HepG2 (cell line): Measurements from ENCODE around the gene EYA4. TPM values are rescaled to one million over a fixed set of nuclear protein-coding genes. Genes with fewer than 3 reads are reported as not detected.

ENCODE experiments used
- ATAC-seq: fragments of 200-7000 bp; cut with Tn5 transposase; 3 replicates; pipeline ENCODE4 v1.9.1; 2020; ENCODE audit warnings: mild to moderate bottlenecking, moderate library complexity
- BruUV-seq: library from RNA; stranded (reverse); fragments of 400-500 nt; replicated peaks from 2 replicates; lab custom pipeline; 2021; lab: Mats Ljungman, UMichigan
- CTCF ChIA-PET: fragments of 300-600 bp; formaldehyde crosslinking; extraction: SDS; loops from one replicate; lab custom pipeline; 2021; ENCODE audit warnings: low total read pairs, inconsistent platforms, low intra/inter-chr PET ratio; lab: Yijun Ruan, JAX
- POLR2A ChIA-PET: fragments of 350-600 bp; sonication (Branson Sonifier 250); formaldehyde crosslinking; loops from one replicate; lab custom pipeline; 2020; ENCODE audit warnings: antibody characterized with exemption, inconsistent platforms; lab: Yijun Ruan, JAX
- DNase-seq: peaks from one replicate; pipeline ENCODE4 v3.0.0-alpha.2; 2015; ENCODE audit warnings: low spot score
- FAIRE-seq: peaks from 3 replicates; lab custom pipeline; 2011; peaks lifted over from hg19 to GRCh38; lab: Jason Lieb, UNC
- H2AFZ ChIP-seq: one replicate; pipeline ENCODE4 v1.6.1; 2011; ENCODE audit warnings: low read length, inconsistent platforms
- H3K27ac ChIP-seq: fragments of 300-600 bp; 3 replicates; pipeline ENCODE4 v1.8.0; 2011; ENCODE audit warnings: mixed run types, mild to moderate bottlenecking, mixed read lengths, low read length, inconsistent platforms; ENCODE audit not compliant: insufficient read depth; ENCODE audit errors: extremely low read length
- H3K27me3 ChIP-seq, 2 experiments: fragments of 200-600 bp in 1 of 2; 2 replicates in 1 of 2; 3 replicates in 1 of 2; pipeline versions ENCODE4 v1.6.0 to v1.8.0; 2011; ENCODE audit warnings: low read length in 2 of 2, mild to moderate bottlenecking in 2 of 2, moderate library complexity in 2 of 2, inconsistent platforms in 1 of 2; ENCODE audit not compliant: insufficient read depth in 2 of 2, control insufficient read depth in 1 of 2
- H3K36me3 ChIP-seq, 2 experiments: fragments of 200-600 bp in 1 of 2; replicated peaks in 1 of 2; 2 replicates in 1 of 2; 3 replicates in 1 of 2; pipeline versions ENCODE4 v1.5.1 to v1.8.0; 2011; ENCODE audit warnings: low read length in 2 of 2, inconsistent platforms in 1 of 2; ENCODE audit not compliant: insufficient read depth in 2 of 2, control insufficient read depth in 1 of 2
- H3K4me1 ChIP-seq: 2 replicates; pipeline ENCODE4 v1.5.1; 2012; ENCODE audit warnings: low read length, inconsistent platforms; ENCODE audit not compliant: insufficient read depth
- H3K4me2 ChIP-seq: 2 replicates; pipeline ENCODE4 v1.6.0; 2011; ENCODE audit warnings: low read depth, low read length, inconsistent platforms
- H3K4me3 ChIP-seq, 3 experiments: fragments of 200-600 bp in 1 of 3; sonication (generic), shearing (Covaris generic) in 1 of 3; replicated peaks in 1 of 3; 2 replicates each; pipeline ENCODE4 v1.5.1; 2011 to 2016; ENCODE audit warnings: low read length in 3 of 3, inconsistent platforms in 2 of 3, low read depth in 2 of 3, mild to moderate bottlenecking in 2 of 3, control low read depth in 1 of 3, mixed read lengths in 1 of 3; ENCODE audit not compliant: insufficient read depth in 1 of 3
- H3K79me2 ChIP-seq: one replicate; pipeline ENCODE4 v1.6.1; 2011; ENCODE audit warnings: low read length, inconsistent platforms; ENCODE audit not compliant: insufficient read depth
- H3K9ac ChIP-seq: 2 replicates; pipeline ENCODE4 v1.6.0; 2011; ENCODE audit warnings: mild to moderate bottlenecking, low read depth, low read length, inconsistent platforms; ENCODE audit not compliant: insufficient read depth
- H3K9me3 ChIP-seq: 2 replicates; pipeline ENCODE4 v1.5.1; 2012; ENCODE audit warnings: mild to moderate bottlenecking, low read length
- H4K20me1 ChIP-seq: 2 replicates; pipeline ENCODE4 v1.6.0; 2011; ENCODE audit warnings: inconsistent platforms, mild to moderate bottlenecking, low read length, moderate library complexity; ENCODE audit not compliant: insufficient read depth
- RBFOX2 ChIP-seq: fragments of 200-400 bp; formaldehyde crosslinking; IDR thresholded peaks from 2 replicates; pipeline ENCODE4 v1.6.1; 2017; ENCODE audit warnings: low read depth, mild to moderate bottlenecking, low read length
- SNAI1 ChIP-seq: sonication (generic); formaldehyde crosslinking; IDR thresholded peaks from 2 replicates; pipeline ENCODE4 v1.5.0; 2020; ENCODE audit warnings: mild to moderate bottlenecking, missing genetic modification reagents, borderline replicate concordance
- THAP11 ChIP-seq: IDR thresholded peaks from 2 replicates; pipeline ENCODE4 v1.6.1; 2016; ENCODE audit warnings: missing biosample characterization, missing genetic modification reagents
- TMF1 ChIP-seq: sonication (generic); formaldehyde crosslinking; IDR thresholded peaks from 2 replicates; pipeline ENCODE4 v1.8.1; 2022; ENCODE audit warnings: low read depth, missing genetic modification reagents
- ZNF143 ChIP-seq: sonication (generic); formaldehyde crosslinking; IDR thresholded peaks from 2 replicates; pipeline ENCODE4 v1.4.0; 2020; ENCODE audit warnings: missing genetic modification reagents
- ZNF501 ChIP-seq: sonication (generic); formaldehyde crosslinking; IDR thresholded peaks from 2 replicates; pipeline ENCODE4 v1.5.1; 2020; ENCODE audit warnings: mild to moderate bottlenecking, moderate library complexity, missing genetic modification reagents
- ZNF562 ChIP-seq: sonication (generic); formaldehyde crosslinking; IDR thresholded peaks from 2 replicates; pipeline ENCODE4 v1.8.0; 2022; ENCODE audit warnings: missing genetic modification reagents, borderline replicate concordance
- ZNF83 ChIP-seq: sonication (generic); formaldehyde crosslinking; IDR thresholded peaks from 2 replicates; pipeline ENCODE4 v1.4.0; 2020; ENCODE audit warnings: missing genetic modification reagents, mild to moderate bottlenecking, borderline replicate concordance
- in situ Hi-C: cut with HindIII; loops from 2 replicates; pipeline ENCODE4 v1.10.0; 2017; ENCODE audit warnings: low pct_unique_long_range_greater_than_20kb; ENCODE audit not compliant: extremely low pct_ligation_motif_present
- intact Hi-C: fragments of 100-400 bp; cut with micrococcal nuclease; formaldehyde crosslinking; loops from one replicate; pipeline ENCODE4 v1.10.0; 2022; ENCODE audit not compliant: unreplicated experiment
- polyA plus RNA-seq, 8 experiments: library from polyadenylated mRNA; depleted of rRNA in 3 of 8; stranded (reverse) in 7 of 8; unstranded in 1 of 8; fragments of >200 nt; fragmentation: Illumina TruSeq in 4 of 8; extraction: Trizol in 4 of 8; gene quantifications; 2 replicates each; pipeline versions ENCODE4 v1.2.1 to v1.2.3, GENCODE V29; 2011 to 2016; ENCODE audit warnings: low read depth in 4 of 8, missing spikeins in 1 of 8, mixed read lengths in 1 of 8; ENCODE audit not compliant: insufficient read depth in 1 of 8
- total RNA-seq, 5 experiments: library from RNA; depleted of rRNA; stranded (reverse); fragments of >200 nt; fragmentation: Illumina TruSeq; extraction: Trizol; gene quantifications; 2 replicates each; pipeline ENCODE4 v1.2.3, GENCODE V29; 2016; ENCODE audit warnings: low read depth in 1 of 5
- TF ChIP-seq, protein P1 (sequence below): sonication (generic); formaldehyde crosslinking; IDR thresholded peaks from 2 replicates; pipeline ENCODE4 v1.5.1; 2020; ENCODE audit warnings: mild to moderate bottlenecking, missing genetic modification reagents, moderate library complexity
- TF ChIP-seq, protein P2 (sequence below): IDR thresholded peaks from 2 replicates; pipeline ENCODE4 v1.6.1; 2018; ENCODE audit warnings: missing genetic modification reagents, mild to moderate bottlenecking, missing compliant biosample characterization
- TF ChIP-seq, protein P3 (sequence below): IDR thresholded peaks from 2 replicates; pipeline ENCODE4 v1.6.1; 2016; ENCODE audit warnings: missing compliant biosample characterization, missing genetic modification reagents, borderline replicate concordance
- TF ChIP-seq, protein P4 (sequence below): sonication (generic); formaldehyde crosslinking; conservative IDR thresholded peaks from 2 replicates; pipeline ENCODE4 v1.8.0; 2022; ENCODE audit warnings: mild to moderate bottlenecking, moderate library complexity, missing genetic modification reagents
- TF ChIP-seq, protein P5 (sequence below): sonication (generic); formaldehyde crosslinking; IDR thresholded peaks from 2 replicates; pipeline ENCODE4 v1.5.0; 2020; ENCODE audit warnings: missing genetic modification reagents
- TF ChIP-seq, protein P6 (sequence below): sonication (generic); formaldehyde crosslinking; IDR thresholded peaks from 2 replicates; pipeline ENCODE4 v1.4.0; 2020; ENCODE audit warnings: mild to moderate bottlenecking, missing genetic modification reagents

Gene EYA4
- total and polyA plus RNA-seq, 2 of the 13 experiments (the other 11 are each of a cell fraction or from before 2014, with no cell fraction given): not detected

DNA sequence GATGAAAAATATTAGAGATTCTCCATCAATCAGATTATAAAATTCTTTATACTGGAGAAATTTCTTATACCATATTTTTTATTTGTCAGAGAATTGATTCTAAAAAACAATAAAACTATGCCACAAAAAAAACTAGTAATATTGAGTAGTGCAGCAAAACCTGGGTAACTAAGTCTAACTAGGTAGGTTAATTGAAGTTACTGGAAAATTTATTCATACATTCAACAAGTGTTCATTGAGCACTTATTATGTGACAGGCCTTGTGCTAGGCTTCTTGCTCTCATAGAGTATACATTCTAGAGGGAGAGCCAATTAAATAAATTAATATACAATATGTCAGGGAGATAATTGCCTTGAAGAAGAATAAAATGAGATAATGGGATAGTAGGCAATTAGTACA, 189.4 kb downstream of the EYA4 start (continued):
- TF ChIP-seq, protein P1, sequence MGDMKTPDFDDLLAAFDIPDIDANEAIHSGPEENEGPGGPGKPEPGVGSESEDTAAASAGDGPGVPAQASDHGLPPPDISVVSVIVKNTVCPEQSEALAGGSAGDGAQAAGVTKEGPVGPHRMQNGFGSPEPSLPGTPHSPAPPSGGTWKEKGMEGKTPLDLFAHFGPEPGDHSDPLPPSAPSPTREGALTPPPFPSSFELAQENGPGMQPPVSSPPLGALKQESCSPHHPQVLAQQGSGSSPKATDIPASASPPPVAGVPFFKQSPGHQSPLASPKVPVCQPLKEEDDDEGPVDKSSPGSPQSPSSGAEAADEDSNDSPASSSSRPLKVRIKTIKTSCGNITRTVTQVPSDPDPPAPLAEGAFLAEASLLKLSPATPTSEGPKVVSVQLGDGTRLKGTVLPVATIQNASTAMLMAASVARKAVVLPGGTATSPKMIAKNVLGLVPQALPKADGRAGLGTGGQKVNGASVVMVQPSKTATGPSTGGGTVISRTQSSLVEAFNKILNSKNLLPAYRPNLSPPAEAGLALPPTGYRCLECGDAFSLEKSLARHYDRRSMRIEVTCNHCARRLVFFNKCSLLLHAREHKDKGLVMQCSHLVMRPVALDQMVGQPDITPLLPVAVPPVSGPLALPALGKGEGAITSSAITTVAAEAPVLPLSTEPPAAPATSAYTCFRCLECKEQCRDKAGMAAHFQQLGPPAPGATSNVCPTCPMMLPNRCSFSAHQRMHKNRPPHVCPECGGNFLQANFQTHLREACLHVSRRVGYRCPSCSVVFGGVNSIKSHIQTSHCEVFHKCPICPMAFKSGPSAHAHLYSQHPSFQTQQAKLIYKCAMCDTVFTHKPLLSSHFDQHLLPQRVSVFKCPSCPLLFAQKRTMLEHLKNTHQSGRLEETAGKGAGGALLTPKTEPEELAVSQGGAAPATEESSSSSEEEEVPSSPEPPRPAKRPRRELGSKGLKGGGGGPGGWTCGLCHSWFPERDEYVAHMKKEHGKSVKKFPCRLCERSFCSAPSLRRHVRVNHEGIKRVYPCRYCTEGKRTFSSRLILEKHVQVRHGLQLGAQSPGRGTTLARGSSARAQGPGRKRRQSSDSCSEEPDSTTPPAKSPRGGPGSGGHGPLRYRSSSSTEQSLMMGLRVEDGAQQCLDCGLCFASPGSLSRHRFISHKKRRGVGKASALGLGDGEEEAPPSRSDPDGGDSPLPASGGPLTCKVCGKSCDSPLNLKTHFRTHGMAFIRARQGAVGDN: no peak
- TF ChIP-seq ZNF501 (CRISPR knock-in tag): no peak

DNA sequence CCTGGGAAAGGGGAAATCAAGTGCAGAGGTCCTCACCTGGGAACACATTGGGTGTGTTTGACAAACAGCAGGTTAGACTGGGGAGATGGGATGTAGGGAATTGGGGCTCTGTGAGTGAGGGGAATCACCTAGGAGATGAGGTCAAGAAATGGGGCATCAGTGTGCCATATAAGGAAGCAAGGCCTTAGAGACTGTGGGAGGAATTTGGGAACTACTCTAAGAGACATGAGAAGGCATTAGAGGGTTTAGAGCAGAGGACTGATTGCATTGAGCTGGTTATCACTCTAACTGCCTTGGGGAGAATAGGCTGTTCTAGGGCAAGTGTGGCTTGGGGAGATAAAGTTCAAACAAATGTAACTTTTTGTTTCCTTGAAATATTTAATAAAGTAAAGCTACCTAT, 189.9 kb downstream of the EYA4 start:
- POLR2A ChIA-PET: no interaction called here
- no peak overlapping the region for H2AFZ ChIP-seq
- CTCF ChIA-PET: no interaction called here
- ATAC-seq (no peak), DNase-seq (no peak), FAIRE-seq (no peak)
- in situ Hi-C loops (no loop called here), intact Hi-C loops (no loop called here)
- no peak overlapping the region for H3K9ac ChIP-seq
- no peaks in the 10 kb centered on the region for H3K27me3 ChIP-seq
- no peak overlapping the region for H3K27ac ChIP-seq
- H3K4me1 ChIP-seq: no peaks in the 10 kb centered on the region
- no TSS peak for BruUV-seq
- H3K4me3 ChIP-seq: no peak overlapping the region
- no peaks in the 10 kb centered on the region for H3K9me3 ChIP-seq
- no peaks in the 10 kb centered on the region for H3K79me2 ChIP-seq
- H3K36me3 ChIP-seq: no peaks in the 10 kb centered on the region
- H4K20me1 ChIP-seq: no peaks in the 10 kb centered on the region
- H3K4me2 ChIP-seq: no peak overlapping the region
- TF ChIP-seq, protein P2, sequence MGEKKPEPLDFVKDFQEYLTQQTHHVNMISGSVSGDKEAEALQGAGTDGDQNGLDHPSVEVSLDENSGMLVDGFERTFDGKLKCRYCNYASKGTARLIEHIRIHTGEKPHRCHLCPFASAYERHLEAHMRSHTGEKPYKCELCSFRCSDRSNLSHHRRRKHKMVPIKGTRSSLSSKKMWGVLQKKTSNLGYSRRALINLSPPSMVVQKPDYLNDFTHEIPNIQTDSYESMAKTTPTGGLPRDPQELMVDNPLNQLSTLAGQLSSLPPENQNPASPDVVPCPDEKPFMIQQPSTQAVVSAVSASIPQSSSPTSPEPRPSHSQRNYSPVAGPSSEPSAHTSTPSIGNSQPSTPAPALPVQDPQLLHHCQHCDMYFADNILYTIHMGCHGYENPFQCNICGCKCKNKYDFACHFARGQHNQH (CRISPR knock-in tag): no peak
- TF ChIP-seq, protein P3, sequence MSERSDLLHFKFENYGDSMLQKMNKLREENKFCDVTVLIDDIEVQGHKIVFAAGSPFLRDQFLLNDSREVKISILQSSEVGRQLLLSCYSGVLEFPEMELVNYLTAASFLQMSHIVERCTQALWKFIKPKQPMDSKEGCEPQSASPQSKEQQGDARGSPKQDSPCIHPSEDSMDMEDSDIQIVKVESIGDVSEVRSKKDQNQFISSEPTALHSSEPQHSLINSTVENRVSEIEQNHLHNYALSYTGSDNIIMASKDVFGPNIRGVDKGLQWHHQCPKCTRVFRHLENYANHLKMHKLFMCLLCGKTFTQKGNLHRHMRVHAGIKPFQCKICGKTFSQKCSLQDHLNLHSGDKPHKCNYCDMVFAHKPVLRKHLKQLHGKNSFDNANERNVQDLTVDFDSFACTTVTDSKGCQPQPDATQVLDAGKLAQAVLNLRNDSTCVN: no peak
- TF ChIP-seq SNAI1 (CRISPR knock-in tag) (no peak), TMF1 (no peak), RBFOX2 (no peak), ZNF562 (CRISPR knock-in tag) (no peak), ZNF83 (CRISPR knock-in tag) (no peak), THAP11 (CRISPR knock-in tag) (no peak), ZNF143 (CRISPR knock-in tag) (no peak)
- TF ChIP-seq, protein P4, sequence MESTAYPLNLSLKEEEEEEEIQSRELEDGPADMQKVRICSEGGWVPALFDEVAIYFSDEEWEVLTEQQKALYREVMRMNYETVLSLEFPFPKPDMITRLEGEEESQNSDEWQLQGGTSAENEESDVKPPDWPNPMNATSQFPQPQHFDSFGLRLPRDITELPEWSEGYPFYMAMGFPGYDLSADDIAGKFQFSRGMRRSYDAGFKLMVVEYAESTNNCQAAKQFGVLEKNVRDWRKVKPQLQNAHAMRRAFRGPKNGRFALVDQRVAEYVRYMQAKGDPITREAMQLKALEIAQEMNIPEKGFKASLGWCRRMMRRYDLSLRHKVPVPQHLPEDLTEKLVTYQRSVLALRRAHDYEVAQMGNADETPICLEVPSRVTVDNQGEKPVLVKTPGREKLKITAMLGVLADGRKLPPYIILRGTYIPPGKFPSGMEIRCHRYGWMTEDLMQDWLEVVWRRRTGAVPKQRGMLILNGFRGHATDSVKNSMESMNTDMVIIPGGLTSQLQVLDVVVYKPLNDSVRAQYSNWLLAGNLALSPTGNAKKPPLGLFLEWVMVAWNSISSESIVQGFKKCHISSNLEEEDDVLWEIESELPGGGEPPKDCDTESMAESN: no peak
- TF ChIP-seq, protein P5, sequence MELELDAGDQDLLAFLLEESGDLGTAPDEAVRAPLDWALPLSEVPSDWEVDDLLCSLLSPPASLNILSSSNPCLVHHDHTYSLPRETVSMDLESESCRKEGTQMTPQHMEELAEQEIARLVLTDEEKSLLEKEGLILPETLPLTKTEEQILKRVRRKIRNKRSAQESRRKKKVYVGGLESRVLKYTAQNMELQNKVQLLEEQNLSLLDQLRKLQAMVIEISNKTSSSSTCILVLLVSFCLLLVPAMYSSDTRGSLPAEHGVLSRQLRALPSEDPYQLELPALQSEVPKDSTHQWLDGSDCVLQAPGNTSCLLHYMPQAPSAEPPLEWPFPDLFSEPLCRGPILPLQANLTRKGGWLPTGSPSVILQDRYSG (CRISPR knock-in tag): no peak
- TF ChIP-seq, protein P6, sequence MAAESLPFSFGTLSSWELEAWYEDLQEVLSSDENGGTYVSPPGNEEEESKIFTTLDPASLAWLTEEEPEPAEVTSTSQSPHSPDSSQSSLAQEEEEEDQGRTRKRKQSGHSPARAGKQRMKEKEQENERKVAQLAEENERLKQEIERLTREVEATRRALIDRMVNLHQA (CRISPR knock-in tag): no peak
